Posterior vena cava (tissue), 2 donors: ENCODE data around the gene ITGBL1. TPM values are rescaled to one million over a fixed set of nuclear protein-coding genes. Genes with fewer than 3 reads are reported as not detected.
A peak's percentile ranks its signal among the peaks of the same experiment; 100 is the strongest.
"Not testable (repeated sequence)": the region's sequence is repeated elsewhere in the genome, so short reads cannot be mapped to it uniquely, and the experiment has no call there.

ENCODE experiments used
- DNase-seq: peaks from one replicate; pipeline ENCODE4 v3.0.0-alpha.2; 2020; ENCODE audit warnings: low spot score
- intact Hi-C, 2 donors: fragments of 100-400 bp; cut with DNase I; formaldehyde crosslinking; loops; one replicate each; pipeline versions ENCODE4 v1.14.1 to v1.14.2; 2022 to 2023
- total RNA-seq, 2 donors: library from RNA; stranded (reverse); fragmentation: NEBNext Ultra II Directional; extraction: Animal tissue kit (Norgen Biotek cat#: 25700); gene quantifications; one replicate each; pipeline ENCODE4 v1.2.1, GENCODE V29; 2021
- donor health status: DM: yes; HTN: yes; CAD: no.
- donor health status: DM: yes; HTN: yes; CAD: no.

Gene ITGBL1
- total RNA-seq, 2 donors from 2014 or later, result 75.1 to 118 TPM

DNA sequence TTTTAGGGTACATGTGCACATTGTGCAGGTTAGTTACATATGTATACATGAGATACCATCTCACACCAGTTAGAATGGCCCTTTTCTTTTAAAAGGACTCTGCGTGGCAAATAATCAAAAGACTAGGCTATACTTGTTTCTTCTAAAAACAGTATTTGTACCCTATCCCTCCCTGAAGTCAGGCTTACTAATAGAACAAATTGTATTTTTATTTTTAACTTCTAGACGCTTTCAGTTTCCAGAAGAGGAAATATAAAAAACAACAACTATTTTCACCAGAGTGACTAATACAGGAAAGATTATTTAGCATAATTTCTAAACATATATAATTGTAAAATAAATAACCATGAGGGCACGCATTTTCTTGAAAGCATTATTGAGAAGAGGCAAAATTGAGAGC lies 83.6 kb downstream of the ITGBL1 start:
- no peak for DNase-seq
- intact Hi-C loops, result no loop called here

DNA sequence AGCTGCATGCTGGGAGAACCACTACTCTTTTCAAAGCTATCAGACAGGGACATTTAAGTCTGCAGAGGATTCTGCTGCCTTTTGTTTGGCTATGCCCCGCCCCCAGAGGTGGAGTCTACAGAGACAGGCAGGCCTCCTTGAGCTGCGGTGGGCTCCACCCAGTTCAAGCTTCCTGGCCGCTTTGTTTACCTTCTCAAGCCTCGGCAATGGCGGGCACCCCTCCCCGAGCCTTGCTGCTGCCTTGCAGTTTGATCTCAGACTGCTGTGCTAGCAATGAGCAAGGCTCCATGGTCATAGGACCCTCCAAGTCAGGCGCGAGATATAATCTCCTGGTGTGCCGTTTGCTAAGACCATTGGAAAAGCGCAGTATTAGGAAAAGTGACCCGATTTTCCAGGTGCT lies 92.1 kb downstream of the ITGBL1 start:
- peak; percentile 67 for DNase-seq
- intact Hi-C loops, result not testable (repeated sequence)

DNA sequence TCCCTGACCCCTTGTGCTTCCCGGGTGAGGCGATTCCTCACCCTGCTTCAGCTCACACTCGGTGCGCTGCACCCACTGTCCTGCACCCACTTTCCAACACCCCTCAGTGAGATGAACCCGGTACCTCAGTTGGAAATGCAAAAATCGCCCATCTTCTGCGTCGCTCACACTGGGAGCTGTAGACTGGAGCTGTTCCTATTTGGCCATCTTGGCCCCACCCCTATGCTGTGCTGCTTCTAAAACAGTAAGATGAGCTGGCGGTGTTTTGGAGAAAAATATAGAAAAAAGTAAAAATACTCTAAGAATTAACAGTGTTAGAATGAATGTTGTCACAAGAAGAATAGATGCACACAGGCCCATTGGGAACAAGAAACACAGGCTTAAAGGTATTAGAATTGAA lies 92.5 kb downstream of the ITGBL1 start:
- DNase-seq, result no peak
- intact Hi-C loops, result no loop called here

DNA sequence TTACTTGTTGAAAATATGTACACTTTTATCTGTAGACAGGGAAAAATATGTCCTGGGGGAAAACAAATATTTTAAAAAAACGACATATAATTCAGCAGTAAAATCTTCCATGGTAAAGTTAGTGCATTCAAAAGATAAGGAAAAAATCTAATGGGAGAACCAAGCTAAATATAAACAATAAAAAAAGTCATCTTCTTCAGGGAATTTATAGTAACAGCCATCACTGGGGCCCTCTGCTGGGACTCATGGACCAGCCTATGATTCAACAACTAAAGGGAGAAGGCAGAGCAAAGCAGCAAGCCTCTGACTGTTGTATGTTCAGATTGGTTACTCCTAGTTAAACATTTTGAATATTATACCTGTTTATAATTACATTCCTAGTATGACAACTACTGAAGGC lies 93.0 kb downstream of the ITGBL1 start:
- DNase-seq, result no peak
- intact Hi-C loops, result no loop called here

DNA sequence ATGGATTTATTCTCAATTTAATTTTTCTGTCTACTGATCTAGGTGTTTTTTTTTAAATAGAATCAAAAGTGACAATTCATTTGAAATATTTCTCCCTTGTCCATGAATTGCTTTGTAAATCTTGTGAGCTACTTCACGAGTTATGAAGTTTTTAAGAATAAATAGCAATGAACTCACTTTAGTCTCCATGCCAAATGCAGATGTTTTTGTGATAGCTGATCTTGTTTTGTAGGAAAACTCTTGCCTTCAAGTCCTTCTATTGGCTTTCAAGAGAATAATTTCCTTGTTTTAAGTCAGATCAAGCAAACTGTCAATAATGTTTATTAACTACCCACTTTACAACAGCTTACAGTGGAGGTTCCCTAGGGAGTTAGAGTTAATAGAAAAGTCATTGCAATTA lies 99.8 kb downstream of the ITGBL1 start:
- intact Hi-C loops, result no loop called here
- no peak for DNase-seq

DNA sequence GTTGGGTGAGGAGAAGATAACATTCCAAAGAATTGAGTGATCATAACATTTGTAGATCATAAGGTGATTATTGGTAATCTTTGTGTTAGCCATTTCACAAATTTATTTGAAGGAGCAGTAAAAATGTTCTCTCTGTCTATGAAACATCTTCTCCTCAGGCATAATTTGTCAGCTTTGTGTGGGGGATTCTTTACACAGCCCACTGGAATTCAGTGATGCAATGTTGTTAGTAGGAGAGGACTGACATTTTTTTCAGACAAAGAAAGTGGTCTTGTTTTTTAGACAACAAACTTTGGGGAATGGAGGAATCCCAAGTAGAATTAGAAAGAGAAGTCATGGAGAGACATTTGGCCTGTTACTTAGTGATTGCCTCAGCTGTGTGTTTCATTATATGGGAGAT lies 100.3 kb downstream of the ITGBL1 start:
- no peak for DNase-seq

DNA sequence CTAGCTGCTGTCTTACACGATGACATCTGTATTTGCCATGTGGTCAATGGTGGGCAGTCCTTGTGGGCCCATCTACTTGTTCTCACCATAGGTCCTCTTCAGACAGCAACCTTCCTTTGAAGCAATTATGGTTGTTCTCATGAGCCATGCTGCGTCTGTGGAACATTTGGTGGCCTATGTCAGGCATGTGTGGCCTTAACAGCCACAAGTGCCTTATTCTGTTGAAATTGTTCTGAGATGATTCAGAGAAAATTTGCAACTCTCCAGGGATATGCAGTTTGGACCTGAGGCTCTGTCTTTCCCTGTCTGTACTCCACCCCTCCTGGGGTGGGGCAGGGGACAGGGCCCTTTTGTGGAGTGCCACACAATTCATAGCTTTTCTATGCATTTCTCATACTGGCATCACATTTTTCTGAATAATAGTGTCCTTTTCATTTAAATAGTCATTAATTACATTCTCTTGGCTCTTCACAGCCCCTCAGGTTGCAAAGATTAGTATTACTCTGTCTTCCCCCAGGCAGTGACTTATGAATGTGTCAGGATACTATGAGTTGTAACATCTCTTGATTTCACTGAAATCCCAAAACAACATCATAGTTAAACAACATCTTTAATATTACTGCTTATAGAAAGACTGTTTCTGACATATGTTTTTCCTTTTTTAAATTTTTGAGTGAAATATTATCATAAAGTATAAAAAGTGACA lies 102.1 kb downstream of the ITGBL1 start:
- DNase-seq, result peak; percentile 26
- intact Hi-C loops, result no loop called here

More for the DNA sequence above, 100.3 kb downstream of the ITGBL1 start:
- intact Hi-C loops, result no loop called here

DNA sequence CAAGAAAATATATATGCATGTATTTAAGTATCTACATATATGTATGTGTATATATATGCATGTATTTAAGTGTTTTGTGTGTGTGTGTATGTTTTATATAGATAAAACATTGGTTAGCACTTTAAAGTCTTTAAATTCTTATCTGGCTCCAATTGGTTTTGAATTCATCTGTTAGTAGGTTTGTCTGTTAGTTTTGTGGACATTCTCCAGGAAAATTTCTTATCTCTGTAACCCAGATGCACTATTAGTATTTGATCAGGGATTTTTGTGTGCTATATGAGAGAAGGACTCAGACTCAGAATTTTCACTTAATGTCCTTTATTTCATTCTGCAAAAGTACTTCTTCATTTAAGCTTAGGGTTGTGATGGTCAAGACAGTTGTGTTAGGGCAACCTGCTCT lies 103.1 kb downstream of the ITGBL1 start:
- intact Hi-C loops, result no loop called here
- DNase-seq, result no peak

DNA sequence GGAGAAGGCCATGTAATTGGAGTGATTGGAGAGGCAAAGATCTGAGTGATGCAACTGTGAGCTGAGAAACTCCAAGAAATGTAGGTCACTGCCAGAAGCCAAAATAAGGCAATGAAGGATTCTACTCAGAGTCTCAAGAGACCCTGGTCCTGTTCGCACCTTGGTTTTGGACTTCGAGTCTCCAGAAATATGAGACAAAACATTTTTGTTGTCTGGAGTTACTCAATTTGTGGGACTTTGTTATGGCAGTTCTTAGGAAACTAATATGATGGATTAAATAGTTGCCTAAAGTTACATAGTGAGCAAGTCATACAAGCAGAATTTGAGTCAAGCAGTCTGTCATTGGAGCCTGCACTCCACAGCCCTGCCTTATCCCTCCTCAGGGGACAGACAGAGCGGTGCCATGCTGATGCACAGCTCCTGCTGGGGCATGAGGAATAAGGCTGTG lies 104.2 kb downstream of the ITGBL1 start:
- peak; percentile 74 for DNase-seq
- intact Hi-C loops, result no loop called here

DNA sequence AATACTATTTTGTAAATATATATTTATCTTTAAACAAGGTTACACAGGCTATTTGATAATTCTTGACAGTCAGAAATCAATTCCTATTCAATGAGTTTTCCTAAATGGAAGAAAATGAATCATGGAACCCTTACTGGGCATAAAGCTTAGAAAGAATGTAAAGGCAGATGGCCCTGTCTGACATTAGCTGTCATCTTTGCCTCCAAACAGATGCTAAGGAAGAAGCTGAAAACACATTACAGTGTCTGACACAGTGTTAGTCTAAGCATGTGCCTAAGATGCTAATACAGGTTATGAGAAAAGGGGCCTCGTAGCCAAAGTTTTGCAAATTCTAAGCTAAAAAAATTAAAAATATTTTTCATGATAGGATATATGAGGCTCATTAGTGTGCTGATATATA lies 112.8 kb downstream of the ITGBL1 start:
- intact Hi-C loops, result no loop called here
- no peak for DNase-seq

DNA sequence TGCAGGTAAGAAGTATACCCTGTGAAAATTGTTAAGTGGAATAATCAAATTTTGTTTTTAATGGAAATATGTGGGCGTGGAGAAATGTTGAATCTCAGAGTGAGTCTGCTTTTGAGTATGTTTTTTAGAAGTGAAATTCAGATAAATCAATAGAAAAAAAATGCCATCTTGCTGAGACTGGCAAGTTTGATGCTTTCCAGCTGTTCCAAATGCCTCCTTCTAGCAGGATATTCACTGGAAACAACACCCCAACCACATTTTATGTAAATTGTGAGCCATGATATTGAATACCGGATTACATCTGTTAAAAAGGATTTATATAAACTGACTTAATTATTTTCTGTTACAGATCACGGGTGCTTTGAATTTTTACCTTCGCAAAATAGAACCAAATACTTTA lies 115.4 kb downstream of the ITGBL1 start:
- DNase-seq, result no peak
- intact Hi-C loops, result no loop called here

DNA sequence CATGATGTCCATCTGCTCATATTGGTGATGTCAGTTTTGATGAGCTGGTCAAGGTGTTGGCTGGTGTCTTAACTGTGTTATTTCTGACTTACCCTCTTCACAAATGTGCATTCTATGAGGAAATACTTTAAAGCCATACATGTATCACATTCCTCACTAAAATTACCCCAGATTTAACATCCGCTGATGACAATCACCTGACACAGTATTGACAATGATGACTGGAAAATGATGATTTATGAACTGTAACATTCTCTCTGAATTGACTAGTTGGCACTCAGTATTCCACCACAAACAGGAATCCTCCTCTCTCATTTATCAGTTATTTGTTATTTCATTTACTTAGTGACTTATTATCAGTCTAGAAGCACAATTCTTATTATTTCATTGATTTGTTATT lies 117.3 kb downstream of the ITGBL1 start:
- no peak for DNase-seq
- intact Hi-C loops, result no loop called here

DNA sequence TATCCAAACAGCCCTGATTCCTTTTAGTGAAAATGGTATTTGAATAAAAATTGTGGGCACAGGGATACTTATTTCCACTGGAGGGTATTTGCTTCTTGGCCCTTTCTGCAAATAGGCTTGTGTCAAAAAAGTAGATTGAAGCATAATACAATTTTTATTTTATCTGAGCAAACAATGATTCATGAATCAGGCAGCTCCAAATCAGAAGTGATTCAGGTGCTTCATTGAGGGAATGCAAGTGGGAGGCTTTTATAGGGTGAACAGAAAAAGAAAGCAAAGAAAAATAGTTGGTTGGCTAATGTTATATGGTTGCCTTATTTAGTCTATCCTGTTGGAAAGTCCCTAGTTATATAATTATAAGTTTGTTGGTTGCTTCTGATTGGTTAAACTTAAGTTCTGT lies 117.9 kb downstream of the ITGBL1 start:
- no peak for DNase-seq
- intact Hi-C loops, result no loop called here

DNA sequence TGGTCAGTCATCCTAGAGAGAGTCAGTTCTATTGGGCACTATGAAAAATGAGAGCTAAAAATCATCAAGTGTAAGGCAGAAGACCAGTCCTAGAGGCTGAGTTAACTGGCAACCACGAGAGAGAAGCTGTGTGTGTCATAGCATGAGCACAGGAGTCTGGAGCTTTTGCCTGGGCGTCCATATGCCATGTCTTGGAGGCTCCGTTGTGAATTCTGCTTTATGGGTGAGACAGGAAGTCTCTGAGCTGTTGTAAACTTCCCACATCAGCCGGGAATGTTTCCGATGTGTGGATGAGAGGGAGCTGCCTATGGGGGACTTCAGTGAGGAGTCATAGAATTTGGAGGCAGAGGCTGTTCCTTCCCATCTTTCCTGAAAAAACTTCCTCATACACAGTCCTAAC lies 120.0 kb downstream of the ITGBL1 start:
- intact Hi-C loops, result no loop called here
- DNase-seq, result no peak

DNA sequence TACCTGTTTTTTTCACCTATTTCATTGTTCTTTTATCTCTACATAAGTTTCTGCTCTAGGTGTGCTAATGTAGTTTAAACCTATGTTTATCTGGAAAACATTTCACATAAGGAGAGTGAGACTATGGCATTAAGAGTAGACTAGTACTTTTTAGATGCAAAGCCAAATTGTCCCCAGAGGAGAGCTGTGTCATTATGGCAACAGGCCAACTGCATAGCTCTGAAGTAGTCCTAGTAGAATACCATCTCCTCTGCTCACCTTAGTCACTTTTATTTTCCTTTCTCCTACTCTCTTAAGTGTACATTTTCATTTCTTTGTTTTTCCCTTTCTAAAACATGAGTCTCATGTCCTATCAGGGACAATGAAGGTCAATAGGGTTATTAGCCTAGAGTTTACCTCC lies 123.1 kb downstream of the ITGBL1 start:
- intact Hi-C loops, result no loop called here
- DNase-seq, result no peak

DNA sequence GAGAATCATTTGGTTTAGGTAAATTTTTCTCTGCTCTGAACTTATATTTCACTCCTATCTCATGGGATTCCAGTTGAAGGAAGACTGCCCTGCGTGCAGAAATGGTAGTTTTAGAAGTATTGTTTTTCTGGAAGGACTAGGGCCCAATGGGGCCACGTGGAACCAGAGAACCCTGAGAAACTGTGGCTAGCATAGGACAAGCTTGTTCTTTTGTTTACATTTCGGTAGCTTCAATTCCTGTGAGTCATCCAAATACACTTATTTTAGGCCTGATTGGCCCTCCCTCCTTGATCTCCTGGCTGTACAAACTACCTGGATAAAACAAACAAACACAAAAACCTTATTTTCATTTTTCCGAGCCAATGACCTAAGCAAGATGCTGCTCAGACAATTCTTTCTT lies 124.0 kb downstream of the ITGBL1 start:
- intact Hi-C loops, result no loop called here
- DNase-seq, result no peak

DNA sequence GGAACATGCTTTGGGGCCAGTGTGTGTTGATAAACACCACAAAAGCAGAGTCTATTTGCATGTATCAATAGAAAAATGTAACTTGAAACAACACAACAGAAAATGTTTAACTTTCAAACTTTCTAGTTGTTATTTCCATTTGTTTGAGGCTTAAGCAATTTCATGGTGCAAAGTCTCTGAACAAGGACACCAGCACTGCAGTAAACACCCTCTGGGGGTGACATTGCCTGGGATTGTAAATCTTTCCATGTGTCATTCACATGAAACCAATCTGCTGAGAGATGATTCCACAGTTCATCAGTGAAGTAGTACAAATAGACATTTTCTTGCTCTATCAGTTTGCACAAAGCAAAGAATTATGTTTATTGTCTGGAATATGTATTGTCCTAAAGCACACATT lies 124.5 kb downstream of the ITGBL1 start:
- intact Hi-C loops, result no loop called here
- DNase-seq, result no peak

DNA sequence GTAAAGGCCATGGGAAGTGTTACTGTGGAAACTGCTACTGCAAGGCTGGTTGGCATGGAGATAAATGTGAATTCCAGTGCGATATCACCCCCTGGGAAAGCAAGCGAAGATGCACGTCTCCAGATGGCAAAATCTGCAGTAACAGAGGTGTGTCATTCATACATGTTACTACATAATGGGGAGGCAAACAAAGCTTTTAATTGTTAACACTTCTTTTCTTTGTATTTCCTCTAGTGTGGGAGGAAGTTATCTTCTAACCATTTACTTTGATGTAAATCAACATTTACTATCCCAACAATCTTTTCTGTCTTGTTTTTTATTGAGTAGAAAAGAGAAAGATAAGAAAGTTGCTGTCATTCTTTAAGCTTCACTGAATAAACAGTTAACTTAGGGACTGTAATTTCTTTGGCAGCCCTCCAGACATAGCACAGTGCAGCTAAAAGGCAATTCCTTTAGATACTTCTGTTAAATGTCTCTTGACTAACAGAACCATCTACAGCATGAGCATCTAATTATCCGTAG lies 126.9 kb downstream of the ITGBL1 start:
- intact Hi-C loops, result no loop called here
- no peak for DNase-seq

DNA sequence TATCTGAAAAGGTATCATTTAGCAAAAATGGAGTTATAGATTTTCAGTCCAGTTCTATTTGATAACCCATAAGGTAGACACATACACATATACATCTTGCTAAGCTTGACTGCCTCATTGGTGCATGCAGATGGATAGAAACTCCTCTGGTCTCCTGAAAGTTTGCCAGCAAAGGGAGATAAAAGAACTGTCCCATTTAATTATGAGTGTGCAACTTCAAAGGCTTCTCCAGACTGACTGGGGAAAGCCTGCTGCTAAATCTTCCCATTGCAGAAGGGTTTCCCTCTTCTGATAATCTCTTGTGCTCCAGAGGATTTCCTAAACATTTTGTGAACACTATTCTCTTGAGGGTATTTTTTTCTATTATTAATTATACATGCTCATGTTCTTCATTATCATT lies 131.9 kb downstream of the ITGBL1 start:
- DNase-seq, result no peak
- intact Hi-C loops, result no loop called here

DNA sequence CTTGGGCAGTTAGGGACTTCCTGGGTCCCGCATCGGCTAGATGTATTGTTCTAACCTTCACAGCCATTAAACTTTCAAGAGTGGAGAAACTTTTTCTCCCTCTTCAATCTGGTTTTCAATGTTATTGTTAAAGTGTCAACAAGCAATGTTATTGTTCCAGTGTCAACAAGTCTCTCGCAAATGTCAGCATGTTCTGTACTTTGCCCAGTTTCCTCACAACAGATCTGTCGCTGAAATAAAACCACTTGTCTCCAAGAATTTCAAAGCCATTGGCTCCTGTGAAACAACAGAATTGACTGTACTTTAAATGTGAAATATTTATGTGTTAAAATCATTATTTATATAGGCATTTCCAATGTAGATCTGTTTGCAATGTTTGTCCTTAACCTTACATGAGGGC lies 138.0 kb downstream of the ITGBL1 start:
- intact Hi-C loops, result no loop called here
- DNase-seq, result no peak

DNA sequence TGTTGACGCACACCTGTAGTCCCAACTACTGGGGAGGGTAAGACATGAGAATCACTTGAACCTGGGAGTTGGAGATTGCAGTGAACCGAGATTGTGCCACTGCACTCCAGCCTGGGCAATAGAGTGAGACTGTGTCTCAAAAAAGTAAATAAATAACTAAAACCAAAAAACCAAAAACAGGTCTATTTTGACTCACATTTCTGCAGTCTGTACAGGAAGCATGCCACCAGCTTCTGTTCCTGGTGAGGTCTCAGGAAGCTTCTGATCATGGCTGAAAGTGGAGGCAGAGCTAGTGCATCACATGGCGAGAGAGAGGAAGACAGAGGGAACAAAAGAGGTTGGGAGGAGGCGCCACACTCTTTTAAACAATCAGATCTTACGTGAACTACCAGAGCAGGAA lies 142.5 kb downstream of the ITGBL1 start:
- intact Hi-C loops, result no loop called here
- DNase-seq, result no peak

DNA sequence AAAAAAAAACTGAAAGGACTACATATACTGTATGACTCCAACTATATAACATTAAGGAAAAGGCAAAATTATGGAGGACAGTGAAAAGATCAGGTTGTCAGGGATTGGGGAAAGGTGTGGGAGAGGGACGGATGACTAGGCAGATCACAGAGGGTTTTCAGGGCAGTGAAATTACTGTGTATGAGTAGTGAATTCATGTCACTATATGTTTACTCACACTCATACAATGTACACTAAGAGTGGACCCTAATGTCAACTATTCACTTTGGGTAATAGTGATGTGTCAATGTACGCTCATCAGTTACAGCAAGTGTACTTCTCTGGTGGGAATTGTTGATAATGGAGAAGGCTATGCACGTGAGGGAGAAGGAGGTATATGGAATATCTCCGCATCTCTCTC lies 144.3 kb downstream of the ITGBL1 start:
- intact Hi-C loops, result no loop called here

More for the DNA sequence above, 144.3 kb downstream of the ITGBL1 start:
- no peak for DNase-seq
